Neural cell (in vitro differentiated cells): ENCODE results near the gene CLTB.

Experiments
- EZH2 ChIP-seq: fragments of 200-600, 300-800 bp; shearing (Covaris generic), sonication (generic); IDR thresholded peaks from 2 replicates; pipeline ENCODE4 v1.6.1; 2014; ENCODE audit warnings: antibody characterized with exemption, low read length, borderline replicate concordance, mild to moderate bottlenecking; ENCODE audit not compliant: insufficient read depth, poor library complexity, severe bottlenecking
- POLR2AphosphoS5 ChIP-seq: IDR thresholded peaks from 2 replicates; pipeline ENCODE4 v1.6.1; 2012
- RAD21 ChIP-seq: fragments of 450-650 bp; conservative IDR thresholded peaks from 2 replicates; pipeline ENCODE4 v1.6.1; 2014; ENCODE audit warnings: antibody characterized with exemption, mild to moderate bottlenecking, moderate library complexity
- SMC3 ChIP-seq: fragments of 450-650 bp; conservative IDR thresholded peaks from 2 replicates; pipeline ENCODE4 v1.6.1; 2014; ENCODE audit warnings: antibody characterized with exemption, mild to moderate bottlenecking, moderate library complexity; ENCODE audit not compliant: poor library complexity
- TAF1 ChIP-seq: IDR thresholded peaks from 2 replicates; pipeline ENCODE4 v1.6.1; 2012; ENCODE audit warnings: low read depth
- TF ChIP-seq, protein P1 (sequence below): fragments of 450-650 bp; IDR thresholded peaks from 2 replicates; pipeline ENCODE4 v1.5.1; 2014; ENCODE audit warnings: antibody characterized with exemption, mild to moderate bottlenecking, moderate library complexity; ENCODE audit not compliant: poor library complexity, severe bottlenecking
- TF ChIP-seq, protein P2 (sequence below): IDR thresholded peaks from 2 replicates; pipeline ENCODE4 v1.6.1; 2012; ENCODE audit warnings: borderline replicate concordance

GRCh38 chr5:176396330-176396729 is 20.0 kb downstream of the CLTB start:
- TF ChIP-seq TAF1 (no peak), POLR2AphosphoS5 (no peak), EZH2 (no peak), RAD21 (no peak), SMC3 (no peak)
- TF ChIP-seq, protein P1, sequence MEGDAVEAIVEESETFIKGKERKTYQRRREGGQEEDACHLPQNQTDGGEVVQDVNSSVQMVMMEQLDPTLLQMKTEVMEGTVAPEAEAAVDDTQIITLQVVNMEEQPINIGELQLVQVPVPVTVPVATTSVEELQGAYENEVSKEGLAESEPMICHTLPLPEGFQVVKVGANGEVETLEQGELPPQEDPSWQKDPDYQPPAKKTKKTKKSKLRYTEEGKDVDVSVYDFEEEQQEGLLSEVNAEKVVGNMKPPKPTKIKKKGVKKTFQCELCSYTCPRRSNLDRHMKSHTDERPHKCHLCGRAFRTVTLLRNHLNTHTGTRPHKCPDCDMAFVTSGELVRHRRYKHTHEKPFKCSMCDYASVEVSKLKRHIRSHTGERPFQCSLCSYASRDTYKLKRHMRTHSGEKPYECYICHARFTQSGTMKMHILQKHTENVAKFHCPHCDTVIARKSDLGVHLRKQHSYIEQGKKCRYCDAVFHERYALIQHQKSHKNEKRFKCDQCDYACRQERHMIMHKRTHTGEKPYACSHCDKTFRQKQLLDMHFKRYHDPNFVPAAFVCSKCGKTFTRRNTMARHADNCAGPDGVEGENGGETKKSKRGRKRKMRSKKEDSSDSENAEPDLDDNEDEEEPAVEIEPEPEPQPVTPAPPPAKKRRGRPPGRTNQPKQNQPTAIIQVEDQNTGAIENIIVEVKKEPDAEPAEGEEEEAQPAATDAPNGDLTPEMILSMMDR: no peak
- TF ChIP-seq, protein P2, sequence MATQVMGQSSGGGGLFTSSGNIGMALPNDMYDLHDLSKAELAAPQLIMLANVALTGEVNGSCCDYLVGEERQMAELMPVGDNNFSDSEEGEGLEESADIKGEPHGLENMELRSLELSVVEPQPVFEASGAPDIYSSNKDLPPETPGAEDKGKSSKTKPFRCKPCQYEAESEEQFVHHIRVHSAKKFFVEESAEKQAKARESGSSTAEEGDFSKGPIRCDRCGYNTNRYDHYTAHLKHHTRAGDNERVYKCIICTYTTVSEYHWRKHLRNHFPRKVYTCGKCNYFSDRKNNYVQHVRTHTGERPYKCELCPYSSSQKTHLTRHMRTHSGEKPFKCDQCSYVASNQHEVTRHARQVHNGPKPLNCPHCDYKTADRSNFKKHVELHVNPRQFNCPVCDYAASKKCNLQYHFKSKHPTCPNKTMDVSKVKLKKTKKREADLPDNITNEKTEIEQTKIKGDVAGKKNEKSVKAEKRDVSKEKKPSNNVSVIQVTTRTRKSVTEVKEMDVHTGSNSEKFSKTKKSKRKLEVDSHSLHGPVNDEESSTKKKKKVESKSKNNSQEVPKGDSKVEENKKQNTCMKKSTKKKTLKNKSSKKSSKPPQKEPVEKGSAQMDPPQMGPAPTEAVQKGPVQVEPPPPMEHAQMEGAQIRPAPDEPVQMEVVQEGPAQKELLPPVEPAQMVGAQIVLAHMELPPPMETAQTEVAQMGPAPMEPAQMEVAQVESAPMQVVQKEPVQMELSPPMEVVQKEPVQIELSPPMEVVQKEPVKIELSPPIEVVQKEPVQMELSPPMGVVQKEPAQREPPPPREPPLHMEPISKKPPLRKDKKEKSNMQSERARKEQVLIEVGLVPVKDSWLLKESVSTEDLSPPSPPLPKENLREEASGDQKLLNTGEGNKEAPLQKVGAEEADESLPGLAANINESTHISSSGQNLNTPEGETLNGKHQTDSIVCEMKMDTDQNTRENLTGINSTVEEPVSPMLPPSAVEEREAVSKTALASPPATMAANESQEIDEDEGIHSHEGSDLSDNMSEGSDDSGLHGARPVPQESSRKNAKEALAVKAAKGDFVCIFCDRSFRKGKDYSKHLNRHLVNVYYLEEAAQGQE: no peak
